Liver (tissue), 9 donors: ENCODE measurements around the gene CNTLN. TPM values are rescaled to one million over a fixed set of nuclear protein-coding genes. Genes with fewer than 3 reads are reported as not detected.

Experiments
- DNase-seq: peaks from one replicate; pipeline ENCODE4 v3.0.0-alpha.2; 2017; ENCODE audit warnings: low spot score
- H3K27ac ChIP-seq, 2 donors: one replicate each; pipeline ENCODE4 v1.7.0; 2013; ENCODE audit warnings: inconsistent platforms in 2 of 2, low read length in 2 of 2, control low read depth in 1 of 2, low read depth in 1 of 2, mild to moderate bottlenecking in 1 of 2
- H3K27me3 ChIP-seq, 4 donors: one replicate each; pipeline versions ENCODE4 v1.6.1 to v1.7.0; 2013; ENCODE audit warnings: low read length in 3 of 4, inconsistent platforms in 1 of 4, mild to moderate bottlenecking in 1 of 4, moderate library complexity in 1 of 4; ENCODE audit not compliant: control insufficient read depth in 4 of 4, insufficient read depth in 4 of 4
- H3K36me3 ChIP-seq, 4 donors: one replicate each; pipeline versions ENCODE4 v1.6.1 to v1.7.0; 2013; ENCODE audit warnings: low read length in 3 of 4, mild to moderate bottlenecking in 3 of 4, low read depth in 1 of 4, moderate library complexity in 1 of 4; ENCODE audit not compliant: control insufficient read depth in 4 of 4, insufficient read depth in 3 of 4
- H3K4me1 ChIP-seq, 4 donors: one replicate each; pipeline versions ENCODE4 v1.6.1 to v1.7.0; 2013; ENCODE audit warnings: low read length in 3 of 4, mild to moderate bottlenecking in 3 of 4, moderate library complexity in 1 of 4; ENCODE audit not compliant: control insufficient read depth in 4 of 4, insufficient read depth in 4 of 4
- H3K4me3 ChIP-seq, 3 donors: one replicate each; pipeline versions ENCODE4 v1.6.1 to v1.7.0; 2013; ENCODE audit warnings: low read length in 3 of 3, control low read depth in 1 of 3, low read depth in 1 of 3, mild to moderate bottlenecking in 1 of 3
- H3K9ac ChIP-seq, 2 donors: one replicate each; pipeline ENCODE4 v1.7.0; 2013; ENCODE audit warnings: low read length in 2 of 2, mild to moderate bottlenecking in 2 of 2, moderate library complexity in 2 of 2, control low read depth in 1 of 2, low read depth in 1 of 2
- H3K9me3 ChIP-seq, 4 donors: one replicate each; pipeline versions ENCODE4 v1.6.1 to v1.7.0; 2013; ENCODE audit warnings: low read length in 3 of 4; ENCODE audit not compliant: control insufficient read depth in 4 of 4
- EGR1 ChIP-seq, 2 donors: IDR thresholded peaks; 2 replicates each; pipeline ENCODE4 v1.6.1; 2016 to 2018; ENCODE audit warnings: antibody characterized with exemption in 2 of 2, low read depth in 2 of 2
- FOXA1 ChIP-seq: IDR thresholded peaks from 2 replicates; pipeline ENCODE4 v1.6.1; 2016; ENCODE audit warnings: antibody characterized with exemption
- FOXA2 ChIP-seq: IDR thresholded peaks from 2 replicates; pipeline ENCODE4 v1.6.1; 2016; ENCODE audit warnings: antibody characterized with exemption
- GABPA ChIP-seq, 2 donors: IDR thresholded peaks in 1 of 2; conservative IDR thresholded peaks in 1 of 2; 2 replicates each; pipeline ENCODE4 v1.6.1; 2016; ENCODE audit warnings: antibody characterized with exemption in 2 of 2, mild to moderate bottlenecking in 1 of 2, moderate library complexity in 1 of 2
- HNF4G ChIP-seq: IDR thresholded peaks from 2 replicates; pipeline ENCODE4 v1.6.1; 2016; ENCODE audit warnings: antibody characterized with exemption
- JUND ChIP-seq, 2 donors: IDR thresholded peaks; 2 replicates each; pipeline ENCODE4 v1.6.1; 2016; ENCODE audit warnings: antibody characterized with exemption in 2 of 2
- RAD21 ChIP-seq, 2 donors: IDR thresholded peaks; 2 replicates each; pipeline ENCODE4 v1.6.1; 2016; ENCODE audit warnings: antibody characterized with exemption in 2 of 2, mild to moderate bottlenecking in 2 of 2
- RXRA ChIP-seq, 2 donors: IDR thresholded peaks; 2 replicates each; pipeline ENCODE4 v1.6.1; 2017 to 2018; ENCODE audit warnings: antibody characterized with exemption in 2 of 2, mild to moderate bottlenecking in 1 of 2
- SP1 ChIP-seq: IDR thresholded peaks from 2 replicates; pipeline ENCODE4 v1.6.1; 2018; ENCODE audit warnings: antibody characterized with exemption, mild to moderate bottlenecking
- TAF1 ChIP-seq: conservative IDR thresholded peaks from 2 replicates; pipeline ENCODE4 v1.6.1; 2016; ENCODE audit warnings: antibody characterized with exemption, mild to moderate bottlenecking
- YY1 ChIP-seq: IDR thresholded peaks from 2 replicates; pipeline ENCODE4 v1.6.1; 2016; ENCODE audit warnings: antibody characterized with exemption, mild to moderate bottlenecking
- WGBS: extraction: QIAGEN DNeasy Blood & Tissue Kit; methylation state at CpG from one replicate; pipeline ENCODE4 v1.1.7; 2013; 5-methylcytosine and 5-hydroxymethylcytosine counted together
- polyA plus RNA-seq, 2 donors: library from polyadenylated mRNA; stranded (reverse) in 1 of 2; unstranded in 1 of 2; fragments of 200-250 nt in 1 of 2; fragments of >200 nt in 1 of 2; fragmentation: Nextera tagmentation in 1 of 2; extraction: Ambion mirVana in 1 of 2; gene quantifications; one replicate each; pipeline versions ENCODE4 v1.2.1 to v1.2.3, GENCODE V29; 2013 to 2015
- total RNA-seq, 2 donors: library from RNA; depleted of rRNA; stranded (reverse); fragments of >200 nt; gene quantifications; one replicate each; pipeline ENCODE4 v1.2.3, GENCODE V29; 2014
- TF ChIP-seq, protein P1 (sequence below): fragments of 150-350 bp; IDR thresholded peaks from 2 replicates; pipeline ENCODE4 v1.5.1; 2017; ENCODE audit warnings: improper control_type of control experiment, low read depth, low read length; ENCODE audit not compliant: missing input control
- TF ChIP-seq, protein P2 (sequence below): IDR thresholded peaks from 2 replicates; pipeline ENCODE4 v1.6.1; 2016; ENCODE audit warnings: antibody characterized with exemption
- TF ChIP-seq, protein P3 (sequence below): IDR thresholded peaks from 2 replicates; pipeline ENCODE4 v1.6.1; 2016; ENCODE audit warnings: antibody characterized with exemption
- TF ChIP-seq, protein P4 (sequence below): IDR thresholded peaks from 2 replicates; pipeline ENCODE4 v1.6.1; 2016; ENCODE audit warnings: antibody characterized with exemption, mild to moderate bottlenecking
- donor health status: healthy.
- donor health status: healthy.
- donor health status: healthy.
- donor health status: healthy.
- donor health status: healthy.

CNTLN gene
- total and polyA plus RNA-seq, 4 donors, result 2.8 to 31.4 (median 11.0) TPM

DNA sequence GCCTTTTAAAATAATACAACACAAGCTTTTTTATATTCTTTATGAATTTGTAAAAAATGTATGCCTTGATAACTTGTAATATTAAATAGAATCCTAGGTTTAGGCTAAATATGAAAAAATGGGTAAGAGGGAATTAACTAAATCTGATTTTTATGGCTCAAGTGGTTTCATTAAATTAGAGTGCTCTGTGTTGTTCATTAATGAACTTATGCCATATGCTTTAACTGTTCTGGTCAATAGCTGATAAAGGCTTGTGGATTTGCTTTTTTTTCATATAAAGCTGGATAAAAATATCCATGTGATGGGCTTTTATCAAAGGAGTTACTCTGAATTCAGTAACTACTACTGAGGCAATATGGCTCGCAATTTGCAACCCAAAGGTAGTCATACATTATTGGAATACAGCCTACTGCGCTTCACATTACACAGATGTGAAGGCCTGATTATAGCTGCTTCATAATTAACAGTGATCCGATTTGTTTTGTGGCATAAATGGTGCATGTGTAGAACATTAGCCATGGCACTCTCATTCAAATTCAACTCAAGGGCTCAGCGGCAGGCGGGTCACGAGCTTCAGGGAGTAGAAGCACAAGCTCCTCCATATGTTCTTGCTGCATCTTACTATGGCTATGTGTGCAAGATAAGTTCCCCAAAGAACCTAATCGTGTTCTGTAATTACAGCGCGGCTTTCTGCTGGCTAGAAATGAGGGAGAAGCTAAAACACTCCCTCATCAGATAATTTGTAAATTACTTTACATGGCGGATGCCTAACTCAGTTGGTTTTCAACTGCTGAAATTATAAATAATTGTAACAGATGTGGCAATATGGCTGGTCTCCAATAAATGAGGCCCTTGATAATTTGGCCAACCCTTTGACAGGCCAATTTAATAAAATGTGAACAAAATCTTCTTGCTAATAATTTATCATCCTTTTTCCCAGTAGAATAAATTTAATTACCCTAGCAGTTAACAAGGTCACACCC is 188.3 kb downstream of the CNTLN start:
- no peak overlapping the region for H3K4me3 ChIP-seq
- 97% methylated on average over 10 of the region's 10 CpGs for WGBS
- H3K27ac ChIP-seq, result no peak overlapping the region
- H3K36me3 ChIP-seq, result peaks cover 0 to 4% (median 2%) of the 10 kb centered on the region in 4 donors
- no peak for DNase-seq
- TF ChIP-seq TAF1, result no peak
- TF ChIP-seq, protein P1, sequence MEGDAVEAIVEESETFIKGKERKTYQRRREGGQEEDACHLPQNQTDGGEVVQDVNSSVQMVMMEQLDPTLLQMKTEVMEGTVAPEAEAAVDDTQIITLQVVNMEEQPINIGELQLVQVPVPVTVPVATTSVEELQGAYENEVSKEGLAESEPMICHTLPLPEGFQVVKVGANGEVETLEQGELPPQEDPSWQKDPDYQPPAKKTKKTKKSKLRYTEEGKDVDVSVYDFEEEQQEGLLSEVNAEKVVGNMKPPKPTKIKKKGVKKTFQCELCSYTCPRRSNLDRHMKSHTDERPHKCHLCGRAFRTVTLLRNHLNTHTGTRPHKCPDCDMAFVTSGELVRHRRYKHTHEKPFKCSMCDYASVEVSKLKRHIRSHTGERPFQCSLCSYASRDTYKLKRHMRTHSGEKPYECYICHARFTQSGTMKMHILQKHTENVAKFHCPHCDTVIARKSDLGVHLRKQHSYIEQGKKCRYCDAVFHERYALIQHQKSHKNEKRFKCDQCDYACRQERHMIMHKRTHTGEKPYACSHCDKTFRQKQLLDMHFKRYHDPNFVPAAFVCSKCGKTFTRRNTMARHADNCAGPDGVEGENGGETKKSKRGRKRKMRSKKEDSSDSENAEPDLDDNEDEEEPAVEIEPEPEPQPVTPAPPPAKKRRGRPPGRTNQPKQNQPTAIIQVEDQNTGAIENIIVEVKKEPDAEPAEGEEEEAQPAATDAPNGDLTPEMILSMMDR, result no peak
- TF ChIP-seq RAD21 (IDR thresholded peaks at IDR 0.05), result no peak
- TF ChIP-seq, protein P2, sequence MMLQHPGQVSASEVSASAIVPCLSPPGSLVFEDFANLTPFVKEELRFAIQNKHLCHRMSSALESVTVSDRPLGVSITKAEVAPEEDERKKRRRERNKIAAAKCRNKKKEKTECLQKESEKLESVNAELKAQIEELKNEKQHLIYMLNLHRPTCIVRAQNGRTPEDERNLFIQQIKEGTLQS, result no peak
- no peak for TF ChIP-seq JUND (IDR thresholded peaks at IDR 0.05)
- TF ChIP-seq EGR1 (IDR thresholded peaks at IDR 0.05; ENCODE audit: low read depth in 2 of 2), result no peak
- no peak for TF ChIP-seq SP1
- TF ChIP-seq FOXA1, result no peak
- TF ChIP-seq, protein P3, sequence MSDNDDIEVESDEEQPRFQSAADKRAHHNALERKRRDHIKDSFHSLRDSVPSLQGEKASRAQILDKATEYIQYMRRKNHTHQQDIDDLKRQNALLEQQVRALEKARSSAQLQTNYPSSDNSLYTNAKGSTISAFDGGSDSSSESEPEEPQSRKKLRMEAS, result no peak
- no peak for TF ChIP-seq RXRA (IDR thresholded peaks at IDR 0.05)
- no peak overlapping the region for H3K9ac ChIP-seq
- no peaks in the 10 kb centered on the region for H3K27me3 ChIP-seq
- no peaks in the 10 kb centered on the region for H3K4me1 ChIP-seq
- H3K9me3 ChIP-seq, result no peaks in the 10 kb centered on the region

DNA sequence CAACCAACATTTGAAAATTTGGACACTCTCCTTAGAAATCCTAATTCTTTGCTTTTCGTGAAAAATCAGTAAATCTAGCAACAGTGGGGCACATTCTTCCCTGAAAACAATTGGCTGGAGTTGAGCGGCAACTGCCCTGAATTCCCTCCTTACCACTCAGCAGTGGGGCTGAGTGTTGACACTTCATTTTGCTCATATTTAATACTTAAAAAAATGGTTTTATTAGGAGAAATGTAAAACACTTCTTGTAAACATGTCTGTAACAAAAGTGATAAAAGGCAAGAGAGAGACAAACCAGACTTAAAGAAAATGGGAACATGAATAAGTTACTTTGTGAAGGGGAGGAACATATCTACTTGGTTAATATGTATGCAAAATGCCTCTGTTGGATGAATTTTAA is 193.5 kb downstream of the CNTLN start:
- Histone ChIP-seq H3K27me3 (no peaks in the 10 kb centered on the region), H3K27ac (no peak overlapping the region), H3K4me1 (no peaks in the 10 kb centered on the region), H3K9me3 (no peaks in the 10 kb centered on the region), H3K9ac (no peak overlapping the region), H3K4me3 (no peak overlapping the region), H3K36me3 (peaks cover 2 to 7% (median 4%) of the 10 kb centered on the region in 4 donors)
- WGBS, result 96% methylated on average over 2 of the region's 2 CpGs
- DNase-seq, result no peak
- TF ChIP-seq, protein P4, sequence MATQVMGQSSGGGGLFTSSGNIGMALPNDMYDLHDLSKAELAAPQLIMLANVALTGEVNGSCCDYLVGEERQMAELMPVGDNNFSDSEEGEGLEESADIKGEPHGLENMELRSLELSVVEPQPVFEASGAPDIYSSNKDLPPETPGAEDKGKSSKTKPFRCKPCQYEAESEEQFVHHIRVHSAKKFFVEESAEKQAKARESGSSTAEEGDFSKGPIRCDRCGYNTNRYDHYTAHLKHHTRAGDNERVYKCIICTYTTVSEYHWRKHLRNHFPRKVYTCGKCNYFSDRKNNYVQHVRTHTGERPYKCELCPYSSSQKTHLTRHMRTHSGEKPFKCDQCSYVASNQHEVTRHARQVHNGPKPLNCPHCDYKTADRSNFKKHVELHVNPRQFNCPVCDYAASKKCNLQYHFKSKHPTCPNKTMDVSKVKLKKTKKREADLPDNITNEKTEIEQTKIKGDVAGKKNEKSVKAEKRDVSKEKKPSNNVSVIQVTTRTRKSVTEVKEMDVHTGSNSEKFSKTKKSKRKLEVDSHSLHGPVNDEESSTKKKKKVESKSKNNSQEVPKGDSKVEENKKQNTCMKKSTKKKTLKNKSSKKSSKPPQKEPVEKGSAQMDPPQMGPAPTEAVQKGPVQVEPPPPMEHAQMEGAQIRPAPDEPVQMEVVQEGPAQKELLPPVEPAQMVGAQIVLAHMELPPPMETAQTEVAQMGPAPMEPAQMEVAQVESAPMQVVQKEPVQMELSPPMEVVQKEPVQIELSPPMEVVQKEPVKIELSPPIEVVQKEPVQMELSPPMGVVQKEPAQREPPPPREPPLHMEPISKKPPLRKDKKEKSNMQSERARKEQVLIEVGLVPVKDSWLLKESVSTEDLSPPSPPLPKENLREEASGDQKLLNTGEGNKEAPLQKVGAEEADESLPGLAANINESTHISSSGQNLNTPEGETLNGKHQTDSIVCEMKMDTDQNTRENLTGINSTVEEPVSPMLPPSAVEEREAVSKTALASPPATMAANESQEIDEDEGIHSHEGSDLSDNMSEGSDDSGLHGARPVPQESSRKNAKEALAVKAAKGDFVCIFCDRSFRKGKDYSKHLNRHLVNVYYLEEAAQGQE, result no peak
- TF ChIP-seq SP1 (no peak), FOXA1 (no peak), GABPA (IDR thresholded peaks at IDR 0.05 in 1 of 2, conservative IDR thresholded peaks at IDR 0.05 in 1 of 2) (no peak), HNF4G (no peak), YY1 (no peak), JUND (IDR thresholded peaks at IDR 0.05) (no peak), FOXA2 (no peak)
- TF ChIP-seq, protein P1, result no peak
